H1 (cell line): ENCODE data around the gene EIPR1. TPM values are rescaled to one million over a fixed set of nuclear protein-coding genes. Genes with fewer than 3 reads are reported as not detected.

Experiments
- MAFK ChIP-seq: IDR thresholded peaks from 2 replicates; pipeline ENCODE4 v1.6.1; 2012; ENCODE audit warnings: low read depth, mild to moderate bottlenecking, improper control_type of control experiment, low read length
- ZNF274 ChIP-seq: IDR thresholded peaks from 2 replicates; pipeline ENCODE4 v1.7.0; 2012; ENCODE audit warnings: low read length, borderline replicate concordance; ENCODE audit errors: extremely low read depth
- polyA plus RNA-seq, 7 experiments: library from polyadenylated mRNA; depleted of rRNA in 3 of 7; stranded (reverse) in 5 of 7; unstranded in 2 of 7; fragments of >200 nt in 5 of 7; fragments of 200-250 nt in 2 of 7; gene quantifications; 1 replicate in 5 of 7; 2 replicates in 1 of 7; 4 replicates in 1 of 7; pipeline versions ENCODE4 v1.2.1 to v1.2.3, GENCODE V29; 2011 to 2013; ENCODE audit warnings: missing spikeins in 2 of 7, mixed read lengths in 2 of 7
- total RNA-seq: library from RNA; stranded (reverse); fragmentation: NEBNext Ultra II Directional; extraction: Animal tissue kit (Norgen Biotek cat#: 25700); gene quantifications from 2 replicates; pipeline ENCODE4 v1.2.1, GENCODE V29; 2021

Gene EIPR1
- total and polyA plus RNA-seq, 2 of the 8 experiments (the other 6 are each of a cell fraction or from before 2014, with no cell fraction given), result 26.3 to 56.4 TPM

GRCh38 chr2:3185910-3186309 is 191.7 kb downstream of the EIPR1 start (continued):
- TF ChIP-seq MAFK (no peak), ZNF274 (no peak)
